GM18951 (cell line): ENCODE data around the gene PLXNA2.

ENCODE experiments used
- POLR2A ChIP-seq: IDR thresholded peaks from 4 replicates; pipeline ENCODE4 v1.6.1; 2011; ENCODE audit warnings: mild to moderate bottlenecking; ENCODE audit not compliant: insufficient read length, insufficient read depth; ENCODE audit errors: extremely low read depth
- in situ Hi-C: fragments of 300-500 bp; cut with MboI; formaldehyde crosslinking; loops from one replicate; pipeline ENCODE4 v1.12.0; 2022; ENCODE audit warnings: low sequenced_read_pairs, mixed read lengths, inconsistent platforms; ENCODE audit not compliant: unreplicated experiment

PLXNA2 gene

GRCh38 chr1:208122612-208123358 is 121.4 kb downstream of the PLXNA2 start:
- TF ChIP-seq POLR2A: no peak
- in situ Hi-C loops: no loop called here

- in situ Hi-C loops: no loop called here
- TF ChIP-seq POLR2A: no peak
Measured at GRCh38 chr1:208121813-208122364, 122.3 kb downstream of the PLXNA2 start.

GRCh38 chr1:208120431-208120790 is 123.8 kb downstream of the PLXNA2 start:
- no peak for TF ChIP-seq POLR2A
- in situ Hi-C loops: no loop called here

- in situ Hi-C loops: no loop called here
- no peak for TF ChIP-seq POLR2A
Measured at GRCh38 chr1:208118841-208119606, 125.2 kb downstream of the PLXNA2 start.

- TF ChIP-seq POLR2A: no peak
- in situ Hi-C loops: no loop called here
Measured at GRCh38 chr1:208118306-208118705, 125.9 kb downstream of the PLXNA2 start.

- in situ Hi-C loops: no loop called here
- TF ChIP-seq POLR2A: no peak
Measured at GRCh38 chr1:208117826-208118225, 126.4 kb downstream of the PLXNA2 start.

- no peak for TF ChIP-seq POLR2A
- in situ Hi-C loops: no loop called here
Measured at GRCh38 chr1:208117409-208117808, 126.8 kb downstream of the PLXNA2 start.

GRCh38 chr1:208115924-208116640 is 128.1 kb downstream of the PLXNA2 start:
- in situ Hi-C loops: no loop called here
- TF ChIP-seq POLR2A: no peak

GRCh38 chr1:208113011-208113410 is 131.2 kb downstream of the PLXNA2 start:
- no peak for TF ChIP-seq POLR2A
- in situ Hi-C loops: no loop called here

- in situ Hi-C loops: no loop called here
- TF ChIP-seq POLR2A: no peak
Measured at GRCh38 chr1:208112401-208112800, 131.8 kb downstream of the PLXNA2 start.

GRCh38 chr1:208111646-208112190 is 132.5 kb downstream of the PLXNA2 start:
- no peak for TF ChIP-seq POLR2A
- in situ Hi-C loops: no loop called here

GRCh38 chr1:208110296-208110695 is 133.9 kb downstream of the PLXNA2 start:
- no peak for TF ChIP-seq POLR2A
- in situ Hi-C loops: no loop called here
